Left ventricle myocardium inferior (tissue), 1 donor: ENCODE data around the gene L2HGDH. TPM values are rescaled to one million over a fixed set of nuclear protein-coding genes. Genes with fewer than 3 reads are reported as not detected.
A peak's percentile ranks its signal among the peaks of the same experiment; 100 is the strongest.
"Not testable (repeated sequence)": the region's sequence is repeated elsewhere in the genome, so short reads cannot be mapped to it uniquely, and the experiment has no call there.

Experiments used
- DNase-seq: peaks from one replicate; pipeline ENCODE4 v3.0.0-alpha.2; 2020
- H3K27ac ChIP-seq: fragments of 200-600 bp; replicated peaks from 2 replicates; pipeline ENCODE4 v1.8.0; 2021
- H3K27me3 ChIP-seq: fragments of 200-600 bp; 2 replicates; pipeline ENCODE4 v1.8.0; 2021; ENCODE audit warnings: low read depth
- H3K36me3 ChIP-seq: fragments of 200-600 bp; 2 replicates; pipeline ENCODE4 v1.8.0; 2021
- H3K4me1 ChIP-seq: fragments of 200-600 bp; 2 replicates; pipeline ENCODE4 v1.8.0; 2021
- H3K4me3 ChIP-seq: fragments of 200-600 bp; 2 replicates; pipeline ENCODE4 v1.8.0; 2021; ENCODE audit warnings: mild to moderate bottlenecking, moderate library complexity
- H3K9me3 ChIP-seq: fragments of 200-600 bp; replicated peaks from 2 replicates; pipeline ENCODE4 v1.8.0; 2021
- CTCF ChIP-seq: fragments of 200-600 bp; IDR thresholded peaks from 2 replicates; pipeline ENCODE4 v1.8.0; 2021; ENCODE audit warnings: antibody characterized with exemption, mild to moderate bottlenecking, borderline replicate concordance
- intact Hi-C: fragments of 100-400 bp; cut with micrococcal nuclease; formaldehyde crosslinking; loops from one replicate; pipeline ENCODE4 v1.11.0; 2022
- total RNA-seq: library from RNA; stranded (reverse); fragmentation: NEBNext Ultra II Directional; extraction: Animal tissue kit (Norgen Biotek cat#: 25700); gene quantifications from one replicate; pipeline ENCODE4 v1.2.1, GENCODE V29; 2021
- donor health status: DM: no; HTN: yes; CAD: no; lungs with severe emphysema.

Gene L2HGDH
- total RNA-seq, 1 donor from 2014 or later, result 11.3 TPM

GRCh38 chr14:50319293-50319692 is 7.3 kb upstream of the L2HGDH start:
- peaks cover 24% of the 10 kb centered on the region for H3K4me1 ChIP-seq
- H3K27ac ChIP-seq, result no peak overlapping the region

GRCh38 chr14:50318031-50318626 is 6.1 kb upstream of the L2HGDH start:
- no peak for DNase-seq
- H3K27me3 ChIP-seq, result no peaks in the 10 kb centered on the region
- peak; percentile 74 for TF ChIP-seq CTCF
- H3K4me1 ChIP-seq, result peaks cover 30% of the 10 kb centered on the region
- no peak overlapping the region for H3K27ac ChIP-seq
- no peaks in the 10 kb centered on the region for H3K9me3 ChIP-seq
- peaks cover 3% of the 10 kb centered on the region for H3K36me3 ChIP-seq
- H3K4me3 ChIP-seq, result no peak overlapping the region
- intact Hi-C loops, result no loop called here

More at GRCh38 chr14:50319293-50319692, 7.3 kb upstream of the L2HGDH start:
- Histone ChIP-seq H3K4me3 (no peak overlapping the region), H3K36me3 (peaks cover 12% of the 10 kb centered on the region), H3K27me3 (no peaks in the 10 kb centered on the region), H3K9me3 (no peaks in the 10 kb centered on the region)
- no peak for DNase-seq
- TF ChIP-seq CTCF, result no peak
- intact Hi-C loops, result no loop called here

- DNase-seq, H3K27ac ChIP-seq, intact Hi-C loops, H3K4me3 ChIP-seq, H3K27me3 ChIP-seq, H3K36me3 ChIP-seq, H3K9me3 ChIP-seq: not testable (repeated sequence)
- peaks cover 37% of the 10 kb centered on the region for H3K4me1 ChIP-seq
Measured at GRCh38 chr14:50314098-50314497, 2.1 kb upstream of the L2HGDH start.

GRCh38 chr14:50312734-50313054 is 665 bp upstream of the L2HGDH start:
- no peak for TF ChIP-seq CTCF
- intact Hi-C loops, result no loop called here

GRCh38 chr14:50311337-50311971 is 575 bp downstream of the L2HGDH start:
- intact Hi-C loops, result no loop called here
- H3K9me3 ChIP-seq, result no peaks in the 10 kb centered on the region
- TF ChIP-seq CTCF, result peak; percentile 63
- H3K4me3 ChIP-seq, result peak overlapping the region; percentile 90
- peaks cover 27% of the 10 kb centered on the region for H3K4me1 ChIP-seq
- no peak for DNase-seq
- H3K27ac ChIP-seq, result peak overlapping the region; percentile 97
- no peaks in the 10 kb centered on the region for H3K36me3 ChIP-seq
- H3K27me3 ChIP-seq, result no peaks in the 10 kb centered on the region

More at GRCh38 chr14:50312734-50313054, 665 bp upstream of the L2HGDH start:
- DNase-seq, result no peak
- Histone ChIP-seq H3K27ac (peak overlapping the region; percentile 97), H3K27me3 (no peaks in the 10 kb centered on the region), H3K4me3 (peak overlapping the region; percentile 90), H3K4me1 (peaks cover 29% of the 10 kb centered on the region), H3K36me3 (no peaks in the 10 kb centered on the region), H3K9me3 (no peaks in the 10 kb centered on the region)

- no peak for DNase-seq
- TF ChIP-seq CTCF, result no peak
- no peaks in the 10 kb centered on the region for H3K36me3 ChIP-seq
- peaks cover 27% of the 10 kb centered on the region for H3K4me1 ChIP-seq
- intact Hi-C loops, result no loop called here
- H3K4me3 ChIP-seq, result no peak overlapping the region
- no peaks in the 10 kb centered on the region for H3K9me3 ChIP-seq
- no peaks in the 10 kb centered on the region for H3K27me3 ChIP-seq
- no peak overlapping the region for H3K27ac ChIP-seq
Measured at GRCh38 chr14:50310445-50310844, 1.6 kb downstream of the L2HGDH start.
